Epithelial cell of proximal tubule (primary cell): Measurements from ENCODE around the gene PQBP1. TPM values are rescaled to one million over a fixed set of nuclear protein-coding genes. Genes with fewer than 3 reads are reported as not detected.

Source experiments
- DNase-seq: peaks from one replicate; pipeline ENCODE4 v3.0.0-alpha.2; 2011; ENCODE audit warnings: low read depth
- H3K4me3 ChIP-seq: 2 replicates; pipeline ENCODE4 v1.5.1; 2011; ENCODE audit warnings: low read depth, mild to moderate bottlenecking, low read length
- total RNA-seq: library from RNA; depleted of rRNA; stranded (reverse); fragments of >200 nt; gene quantifications from 2 replicates; pipeline ENCODE4 v1.2.3, GENCODE V29; 2015
- TF ChIP-seq, protein P1 (sequence below): conservative IDR thresholded peaks from 2 replicates; pipeline ENCODE4 v1.5.1; 2012; ENCODE audit warnings: low read depth, mild to moderate bottlenecking, low read length

PQBP1 gene
- total RNA-seq, 1 donor from 2014 or later = 84.6 TPM

DNA sequence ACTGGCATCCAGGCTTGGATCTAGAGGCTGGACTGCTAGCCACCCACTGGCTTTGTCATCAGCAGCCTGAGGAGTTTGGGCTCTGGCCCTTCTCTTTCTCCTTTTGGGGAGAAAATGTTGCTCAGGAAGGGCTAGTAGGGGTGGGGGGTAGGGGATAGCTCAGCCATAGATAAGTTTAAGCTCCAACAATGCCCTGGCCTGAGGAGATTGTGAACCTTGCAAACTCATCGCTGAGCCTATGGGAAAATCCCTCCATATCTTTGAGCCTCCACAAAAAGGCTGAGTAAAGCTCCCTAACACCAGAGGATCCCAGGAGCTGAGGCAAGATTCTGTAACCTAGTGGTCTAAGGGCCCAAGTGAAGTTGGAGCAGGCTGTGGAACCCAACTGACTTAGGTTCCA, 50.9 kb downstream of the PQBP1 start:
- TF ChIP-seq, protein P1, sequence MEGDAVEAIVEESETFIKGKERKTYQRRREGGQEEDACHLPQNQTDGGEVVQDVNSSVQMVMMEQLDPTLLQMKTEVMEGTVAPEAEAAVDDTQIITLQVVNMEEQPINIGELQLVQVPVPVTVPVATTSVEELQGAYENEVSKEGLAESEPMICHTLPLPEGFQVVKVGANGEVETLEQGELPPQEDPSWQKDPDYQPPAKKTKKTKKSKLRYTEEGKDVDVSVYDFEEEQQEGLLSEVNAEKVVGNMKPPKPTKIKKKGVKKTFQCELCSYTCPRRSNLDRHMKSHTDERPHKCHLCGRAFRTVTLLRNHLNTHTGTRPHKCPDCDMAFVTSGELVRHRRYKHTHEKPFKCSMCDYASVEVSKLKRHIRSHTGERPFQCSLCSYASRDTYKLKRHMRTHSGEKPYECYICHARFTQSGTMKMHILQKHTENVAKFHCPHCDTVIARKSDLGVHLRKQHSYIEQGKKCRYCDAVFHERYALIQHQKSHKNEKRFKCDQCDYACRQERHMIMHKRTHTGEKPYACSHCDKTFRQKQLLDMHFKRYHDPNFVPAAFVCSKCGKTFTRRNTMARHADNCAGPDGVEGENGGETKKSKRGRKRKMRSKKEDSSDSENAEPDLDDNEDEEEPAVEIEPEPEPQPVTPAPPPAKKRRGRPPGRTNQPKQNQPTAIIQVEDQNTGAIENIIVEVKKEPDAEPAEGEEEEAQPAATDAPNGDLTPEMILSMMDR = no peak
- no peak overlapping the region for H3K4me3 ChIP-seq
- no peak for DNase-seq

Other genes with a start within 250 kb of the PQBP1 start
- 0.29 TPM in 1 of 2 replicates, not detected in the other for gene WAS, start 214.1 kb upstream of the PQBP1 start, total RNA-seq
- gene SUV39H1, start 201.2 kb upstream of the PQBP1 start, total RNA-seq = 13.3 and 28.6 TPM in 2 replicates
- gene GLOD5, start 136.2 kb upstream of the PQBP1 start, total RNA-seq = not detected in 2 replicates
- not detected in 2 replicates for gene GATA1, start 111.3 kb upstream of the PQBP1 start, total RNA-seq
- gene HDAC6, start 95.9 kb upstream of the PQBP1 start, total RNA-seq = 30.8 and 46.2 TPM in 2 replicates
- not detected in 2 replicates for gene ERAS, start 71.4 kb upstream of the PQBP1 start, total RNA-seq
- gene PCSK1N, start 62.3 kb upstream of the PQBP1 start, total RNA-seq = 12.4 and 19.3 TPM in 2 replicates
- 93.7 and 104 TPM in 2 replicates for gene TIMM17B, start 162 bp upstream of the PQBP1 start, total RNA-seq
- gene SLC35A2, start 13.7 kb downstream of the PQBP1 start, total RNA-seq = 20.5 and 22.0 TPM in 2 replicates
- 10.9 and 13.1 TPM in 2 replicates for gene PIM2, start 21.1 kb downstream of the PQBP1 start, total RNA-seq
- gene OTUD5, start 59.7 kb downstream of the PQBP1 start, total RNA-seq = 34.4 and 44.2 TPM in 2 replicates
- gene KCND1, start 73.9 kb downstream of the PQBP1 start, total RNA-seq = 0.51 and 1.1 TPM in 2 replicates
- gene GRIPAP1, start 104.3 kb downstream of the PQBP1 start, total RNA-seq = 15.8 and 24.6 TPM in 2 replicates
- gene TFE3, start 145.4 kb downstream of the PQBP1 start, total RNA-seq = 51.8 and 63.7 TPM in 2 replicates
- 4.0 and 4.5 TPM in 2 replicates for gene CCDC120, start 161.1 kb downstream of the PQBP1 start, total RNA-seq
- 13.5 and 16.7 TPM in 2 replicates for gene PRAF2, start 176.1 kb downstream of the PQBP1 start, total RNA-seq
- 32.5 and 43.7 TPM in 2 replicates for gene WDR45, start 182.0 kb downstream of the PQBP1 start, total RNA-seq
- gene GPKOW, start 225.8 kb downstream of the PQBP1 start, total RNA-seq = 28.9 and 31.9 TPM in 2 replicates